ENCODE data around the gene NAA38.
"Not testable (repeated sequence)": the region's sequence is repeated elsewhere in the genome, so short reads cannot be mapped to it uniquely, and the experiment has no call there.

NAA38 gene

GRCh38 chr17:7864995-7865650 is 7.8 kb upstream of the NAA38 start:
- H3K36me3 ChIP-seq (ENCODE audit: insufficient read depth, low read length), result peaks cover 3% of the 10 kb centered on the region; the same call in 1 of the 2 replicates

GRCh38 chr17:7864384-7864783 is 7.0 kb upstream of the NAA38 start:
- not testable (repeated sequence) for H3K9ac ChIP-seq (ENCODE audit: low read depth, low read length); H3K4me1 ChIP-seq (ENCODE audit: insufficient read depth, low read length); H3K36me3 ChIP-seq (ENCODE audit: insufficient read depth, low read length); H3K9me3 ChIP-seq (ENCODE audit: control insufficient read depth, insufficient read depth, low read length)

More at GRCh38 chr17:7864995-7865650, 7.8 kb upstream of the NAA38 start:
- H3K4me1 ChIP-seq (ENCODE audit: insufficient read depth, low read length), result peaks cover 6% of the 10 kb centered on the region; the same call in 1 of the 2 replicates
- H3K9ac ChIP-seq (ENCODE audit: low read depth, low read length), result no peak overlapping the region
- H3K9me3 ChIP-seq (ENCODE audit: control insufficient read depth, insufficient read depth, low read length), result no peaks in the 10 kb centered on the region

DNA sequence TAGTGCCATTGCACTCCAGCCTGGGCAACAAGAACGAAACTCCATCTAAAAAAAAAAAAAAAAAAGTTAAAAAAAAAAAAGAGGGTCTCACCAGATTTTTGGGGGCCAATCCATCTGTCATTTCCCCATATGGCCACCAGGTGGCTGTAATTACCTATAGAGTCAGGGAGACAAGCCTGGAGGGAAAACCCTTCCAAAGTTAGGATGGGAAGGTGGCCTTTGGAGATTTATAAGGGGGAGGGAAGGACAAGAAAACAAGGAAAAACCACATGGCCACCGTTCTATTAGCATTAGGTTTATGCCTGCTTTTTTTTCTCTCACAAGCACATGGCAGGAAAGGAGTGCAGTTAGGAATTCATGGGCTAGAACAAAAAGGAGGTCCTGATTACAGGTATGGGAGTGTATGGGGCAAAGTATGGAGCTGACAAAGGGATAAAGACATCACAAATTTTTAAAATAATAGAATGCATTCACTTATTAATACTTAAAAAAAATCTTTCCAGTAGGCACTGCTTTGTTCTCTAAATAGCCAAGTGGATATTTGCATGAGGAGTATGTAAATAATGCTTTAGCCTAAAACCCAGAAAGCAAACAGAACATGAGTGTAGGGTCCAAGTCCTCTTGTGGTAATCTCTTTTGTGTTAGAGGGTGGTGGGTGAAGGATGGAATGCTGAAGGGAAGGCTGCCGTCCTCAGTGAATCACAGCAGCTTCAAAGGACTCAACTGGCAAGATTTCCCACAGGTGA is 5.5 kb upstream of the NAA38 start:
- peaks cover 6% of the 10 kb centered on the region; the same call in 1 of the 2 replicates for H3K4me1 ChIP-seq (ENCODE audit: insufficient read depth, low read length)

DNA sequence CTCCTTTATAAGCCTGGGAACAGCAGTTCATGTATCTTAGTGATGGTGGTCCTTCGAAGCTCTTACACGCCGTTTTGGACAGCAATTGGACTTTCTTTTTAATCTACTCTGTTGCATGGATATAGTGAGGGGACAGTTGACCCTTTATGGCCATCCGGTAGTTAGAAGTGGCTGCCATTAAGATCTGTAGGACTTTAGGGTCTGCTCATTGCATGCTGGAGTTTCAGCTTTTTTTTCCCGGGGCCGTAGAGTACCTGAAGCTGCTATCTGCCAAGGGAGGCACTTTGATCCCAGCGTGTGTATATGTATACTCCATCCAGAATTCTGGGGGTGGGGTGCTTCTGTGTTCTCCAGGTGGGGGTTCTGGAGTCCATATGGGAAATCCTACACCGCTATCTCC is 1.7 kb upstream of the NAA38 start:
- H3K9ac ChIP-seq (ENCODE audit: low read depth, low read length), result peak overlapping the region; percentile 92
- H3K9me3 ChIP-seq (ENCODE audit: control insufficient read depth, insufficient read depth, low read length), result no peaks in the 10 kb centered on the region
- peaks cover 3% of the 10 kb centered on the region; the same call in 1 of the 2 replicates for H3K36me3 ChIP-seq (ENCODE audit: insufficient read depth, low read length)
- H3K4me1 ChIP-seq (ENCODE audit: insufficient read depth, low read length), result peaks cover 11% of the 10 kb centered on the region; the same call in 1 of the 2 replicates

More for the DNA sequence above, 5.5 kb upstream of the NAA38 start:
- H3K36me3 ChIP-seq (ENCODE audit: insufficient read depth, low read length), result peaks cover 3% of the 10 kb centered on the region; the same call in 1 of the 2 replicates
- H3K9ac ChIP-seq (ENCODE audit: low read depth, low read length), result no peak overlapping the region
- no peaks in the 10 kb centered on the region for H3K9me3 ChIP-seq (ENCODE audit: control insufficient read depth, insufficient read depth, low read length)

DNA sequence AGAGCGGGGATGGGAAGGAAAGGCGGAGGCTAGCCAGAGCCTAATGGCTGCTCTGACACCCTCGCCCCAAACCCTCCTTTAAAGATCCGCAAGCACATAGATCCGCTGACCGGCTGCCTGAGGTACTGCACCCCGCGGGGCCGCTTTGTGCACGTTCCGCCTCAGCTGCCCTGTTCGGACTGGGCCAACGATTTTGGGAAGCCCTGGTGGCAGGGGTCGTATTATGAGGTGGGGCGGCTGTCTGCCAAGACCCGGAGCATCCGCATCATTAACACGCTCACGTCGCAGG is 1.1 kb upstream of the NAA38 start:
- Histone ChIP-seq H3K9ac (ENCODE audit: low read depth, low read length) (peak overlapping the region; percentile 92), H3K9me3 (ENCODE audit: control insufficient read depth, insufficient read depth, low read length) (no peaks in the 10 kb centered on the region), H3K36me3 (ENCODE audit: insufficient read depth, low read length) (no peaks in the 10 kb centered on the region), H3K4me1 (ENCODE audit: insufficient read depth, low read length) (peaks cover 11% of the 10 kb centered on the region; the same call in 1 of the 2 replicates)

DNA sequence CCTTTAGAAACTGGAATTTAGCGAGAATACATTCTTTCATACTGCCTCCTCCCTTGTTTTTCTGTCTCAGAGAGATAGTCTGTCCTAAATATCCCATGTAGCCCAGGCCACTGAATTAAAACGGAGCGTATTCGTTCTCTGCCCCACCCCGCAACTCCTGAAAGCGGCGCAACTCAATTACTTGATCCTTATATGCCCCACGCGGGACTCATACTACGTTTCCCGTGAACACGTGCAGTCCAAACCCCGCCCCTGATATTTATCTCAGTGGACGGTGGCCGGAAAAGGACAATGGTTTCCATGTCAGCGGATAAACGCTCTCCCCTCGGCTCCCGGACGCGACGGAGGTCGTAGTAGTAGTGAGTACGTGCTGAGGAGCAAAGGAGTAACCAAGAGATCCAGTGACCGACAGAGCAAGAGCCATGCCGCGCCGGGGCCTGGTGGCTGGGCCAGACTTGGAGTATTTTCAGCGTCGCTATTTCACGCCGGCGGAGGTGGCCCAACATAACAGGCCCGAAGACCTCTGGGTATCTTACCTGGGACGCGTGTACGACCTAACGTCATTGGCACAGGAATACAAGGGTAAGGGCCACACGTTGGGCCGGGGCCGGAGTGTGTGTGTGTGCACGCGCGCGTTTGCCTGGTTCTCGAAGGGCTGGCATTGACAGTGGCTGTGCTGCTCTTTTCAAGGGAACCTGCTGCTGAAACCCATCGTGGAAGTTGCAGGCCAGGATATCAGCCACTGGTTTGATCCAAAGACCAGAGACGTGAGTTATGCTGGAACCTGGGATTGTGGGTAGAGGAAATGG is 558 bp upstream of the NAA38 start, which contains the start of gene CYB5D1:
CYB5D1 (plus strand) TSS at position 291 of the 809 bp plus-strand sequence; CDS start at position 423, 132 bp downstream.
- H3K36me3 ChIP-seq (ENCODE audit: insufficient read depth, low read length), result no peaks in the 10 kb centered on the region
- H3K4me1 ChIP-seq (ENCODE audit: insufficient read depth, low read length), result peaks cover 7% of the 10 kb centered on the region; the same call in 1 of the 2 replicates

GRCh38 chr17:7856011-7856810 is 1.1 kb downstream of the NAA38 start:
- H3K36me3 ChIP-seq (ENCODE audit: insufficient read depth, low read length), result no peaks in the 10 kb centered on the region
- no peaks in the 10 kb centered on the region for H3K9me3 ChIP-seq (ENCODE audit: control insufficient read depth, insufficient read depth, low read length)
- peaks cover 5% of the 10 kb centered on the region; the same call in 1 of the 2 replicates for H3K4me1 ChIP-seq (ENCODE audit: insufficient read depth, low read length)
- peak overlapping the region; percentile 92 for H3K9ac ChIP-seq (ENCODE audit: low read depth, low read length)

More for the DNA sequence above, 558 bp upstream of the NAA38 start, which contains the start of gene CYB5D1:
- Histone ChIP-seq H3K9me3 (ENCODE audit: control insufficient read depth, insufficient read depth, low read length) (no peaks in the 10 kb centered on the region), H3K9ac (ENCODE audit: low read depth, low read length) (peak within 1 kb of the TSS; percentile 92)

GRCh38 chr17:7855660-7856010 is 1.7 kb downstream of the NAA38 start:
- H3K9ac ChIP-seq (ENCODE audit: low read depth, low read length), result peak overlapping the region; percentile 35; the same call in 1 of the 2 replicates
- no peaks in the 10 kb centered on the region for H3K36me3 ChIP-seq (ENCODE audit: insufficient read depth, low read length)
- peaks cover 5% of the 10 kb centered on the region; the same call in 1 of the 2 replicates for H3K4me1 ChIP-seq (ENCODE audit: insufficient read depth, low read length)
- no peaks in the 10 kb centered on the region for H3K9me3 ChIP-seq (ENCODE audit: control insufficient read depth, insufficient read depth, low read length)

DNA sequence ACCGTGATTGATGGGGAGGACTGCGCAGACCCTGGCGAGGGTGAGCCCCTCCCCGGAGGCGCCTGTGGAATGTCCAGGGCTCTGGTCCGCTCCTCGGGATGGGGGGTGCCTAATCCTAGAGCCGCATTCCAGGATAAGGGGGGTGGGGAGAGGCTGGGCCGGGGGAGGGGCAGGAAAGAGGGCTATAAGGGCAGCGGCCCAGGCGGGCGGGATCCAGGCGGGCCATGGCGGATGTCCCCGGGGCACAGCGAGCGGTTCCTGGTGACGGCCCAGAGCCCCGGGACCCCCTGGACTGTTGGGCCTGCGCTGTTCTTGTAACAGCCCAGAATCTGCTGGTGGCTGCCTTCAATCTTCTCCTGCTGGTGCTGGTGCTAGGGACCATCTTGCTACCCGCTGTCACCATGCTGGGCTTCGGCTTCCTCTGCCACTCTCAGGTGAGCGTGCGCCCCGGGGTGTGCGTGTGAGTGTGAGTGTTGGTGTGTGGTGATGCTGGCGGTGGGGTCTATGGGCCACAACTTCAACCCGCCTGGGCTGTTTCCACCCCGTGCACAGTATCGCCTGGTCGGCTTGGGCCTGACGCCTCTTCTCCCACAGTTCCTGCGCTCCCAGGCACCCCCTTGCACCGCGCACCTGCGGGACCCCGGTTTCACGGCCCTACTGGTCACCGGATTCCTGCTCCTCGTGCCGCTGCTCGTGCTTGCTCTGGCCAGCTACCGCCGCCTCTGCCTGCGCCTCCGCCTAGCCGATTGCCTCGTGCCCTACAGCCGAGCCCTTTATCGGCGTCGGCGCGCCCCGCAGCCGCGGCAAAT is 2.3 kb downstream of the NAA38 start, which contains the start of gene TMEM88:
TMEM88 (plus strand) TSS at position 216 of the 809 bp plus-strand sequence; CDS start at position 225, 9 bp downstream.
- H3K9ac ChIP-seq (ENCODE audit: low read depth, low read length), result peak within 1 kb of the TSS; percentile 35; the same call in 1 of the 2 replicates
- no peaks in the 10 kb centered on the region for H3K36me3 ChIP-seq (ENCODE audit: insufficient read depth, low read length)
- H3K4me1 ChIP-seq (ENCODE audit: insufficient read depth, low read length), result peaks cover 5% of the 10 kb centered on the region; the same call in 1 of the 2 replicates
- no peaks in the 10 kb centered on the region for H3K9me3 ChIP-seq (ENCODE audit: control insufficient read depth, insufficient read depth, low read length)

DNA sequence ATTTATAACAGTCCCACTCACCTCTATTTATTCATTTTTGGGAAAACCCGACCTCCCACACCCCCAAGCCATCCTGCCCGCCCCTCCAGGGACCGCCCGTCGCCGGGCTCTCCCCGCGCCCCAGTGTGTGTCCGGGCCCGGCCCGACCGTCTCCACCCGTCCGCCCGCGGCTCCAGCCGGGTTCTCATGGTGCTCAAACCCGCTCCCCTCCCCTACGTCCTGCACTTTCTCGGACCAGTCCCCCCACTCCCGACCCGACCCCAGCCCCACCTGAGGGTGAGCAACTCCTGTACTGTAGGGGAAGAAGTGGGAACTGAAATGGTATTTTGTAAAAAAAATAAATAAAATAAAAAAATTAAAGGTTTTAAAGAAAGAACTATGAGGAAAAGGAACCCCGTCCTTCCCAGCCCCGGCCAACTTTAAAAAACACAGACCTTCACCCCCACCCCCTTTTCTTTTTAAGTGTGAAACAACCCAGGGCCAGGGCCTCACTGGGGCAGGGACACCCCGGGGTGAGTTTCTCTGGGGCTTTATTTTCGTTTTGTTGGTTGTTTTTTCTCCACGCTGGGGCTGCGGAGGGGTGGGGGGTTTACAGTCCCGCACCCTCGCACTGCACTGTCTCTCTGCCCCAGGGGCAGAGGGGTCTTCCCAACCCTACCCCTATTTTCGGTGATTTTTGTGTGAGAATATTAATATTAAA is 3.1 kb downstream of the NAA38 start:
- peak overlapping the region; percentile 25; the same call in 1 of the 2 replicates for H3K9ac ChIP-seq (ENCODE audit: low read depth, low read length)
- H3K4me1 ChIP-seq (ENCODE audit: insufficient read depth, low read length), result peaks cover 5% of the 10 kb centered on the region; the same call in 1 of the 2 replicates
- H3K9me3 ChIP-seq (ENCODE audit: control insufficient read depth, insufficient read depth, low read length), result no peaks in the 10 kb centered on the region
- no peaks in the 10 kb centered on the region for H3K36me3 ChIP-seq (ENCODE audit: insufficient read depth, low read length)

DNA sequence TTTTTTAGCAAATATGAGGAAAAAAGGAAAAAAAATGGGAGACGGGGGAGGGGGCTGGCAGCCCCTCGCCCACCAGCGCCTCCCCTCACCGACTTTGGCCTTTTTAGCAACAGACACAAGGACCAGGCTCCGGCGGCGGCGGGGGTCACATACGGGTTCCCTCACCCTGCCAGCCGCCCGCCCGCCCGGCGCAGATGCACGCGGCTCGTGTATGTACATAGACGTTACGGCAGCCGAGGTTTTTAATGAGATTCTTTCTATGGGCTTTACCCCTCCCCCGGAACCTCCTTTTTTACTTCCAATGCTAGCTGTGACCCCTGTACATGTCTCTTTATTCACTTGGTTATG is 3.7 kb downstream of the NAA38 start:
- Histone ChIP-seq H3K36me3 (ENCODE audit: insufficient read depth, low read length) (no peaks in the 10 kb centered on the region), H3K9ac (ENCODE audit: low read depth, low read length) (peak overlapping the region; percentile 25; the same call in 1 of the 2 replicates), H3K9me3 (ENCODE audit: control insufficient read depth, insufficient read depth, low read length) (no peaks in the 10 kb centered on the region), H3K4me1 (ENCODE audit: insufficient read depth, low read length) (peaks cover 5% of the 10 kb centered on the region; the same call in 1 of the 2 replicates)

DNA sequence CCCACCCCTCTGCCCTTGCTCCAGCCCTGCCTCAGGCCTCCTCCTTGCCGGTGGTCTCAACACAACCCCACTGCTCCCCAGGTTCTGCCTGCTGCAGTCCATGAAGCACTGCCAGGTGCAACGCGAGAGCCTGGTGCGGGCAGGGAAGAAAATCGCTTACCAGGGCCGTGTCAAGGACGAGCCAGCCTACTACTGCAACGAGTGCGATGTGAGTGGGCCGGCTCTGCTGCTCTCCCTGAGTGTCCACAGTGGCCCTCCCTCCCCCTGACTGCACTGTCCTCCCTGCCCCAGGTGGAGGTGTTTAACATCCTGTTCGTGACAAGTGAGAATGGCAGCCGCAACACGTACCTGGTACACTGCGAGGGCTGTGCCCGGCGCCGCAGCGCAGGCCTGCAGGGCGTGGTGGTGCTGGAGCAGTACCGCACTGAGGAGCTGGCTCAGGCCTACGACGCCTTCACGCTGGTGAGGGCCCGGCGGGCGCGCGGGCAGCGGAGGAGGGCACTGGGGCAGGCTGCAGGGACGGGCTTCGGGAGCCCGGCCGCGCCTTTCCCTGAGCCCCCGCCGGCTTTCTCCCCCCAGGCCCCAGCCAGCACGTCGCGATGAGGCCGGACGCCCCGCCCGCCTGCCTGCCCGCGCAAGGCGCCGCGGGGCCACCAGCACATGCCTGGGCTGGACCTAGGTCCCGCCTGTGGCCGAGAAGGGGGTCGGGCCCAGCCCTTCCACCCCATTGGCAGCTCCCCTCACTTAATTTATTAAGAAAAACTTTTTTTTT is 4.3 kb downstream of the NAA38 start:
- Histone ChIP-seq H3K9me3 (ENCODE audit: control insufficient read depth, insufficient read depth, low read length) (no peaks in the 10 kb centered on the region), H3K4me1 (ENCODE audit: insufficient read depth, low read length) (peaks cover 5% of the 10 kb centered on the region; the same call in 1 of the 2 replicates), H3K9ac (ENCODE audit: low read depth, low read length) (peak overlapping the region; percentile 25; the same call in 1 of the 2 replicates), H3K36me3 (ENCODE audit: insufficient read depth, low read length) (no peaks in the 10 kb centered on the region)
